GM21737 (cell line): Measurements from ENCODE around the gene NOXA1.
"Not testable (repeated sequence)": the region's sequence is repeated elsewhere in the genome, so short reads cannot be mapped to it uniquely, and the experiment has no call there.

Experiments
- ATAC-seq: cut with Tn5 transposase; IDR thresholded peaks from one replicate; pipeline ENCODE4 v1.9.1; 2021; ENCODE audit warnings: mild to moderate bottlenecking, moderate library complexity; ENCODE audit not compliant: unreplicated experiment

NOXA1 gene

GRCh38 chr9:137422604-137423513, at the start of gene NOXA1, which contains the start of gene EXD3:
Gene NOXA1, plus strand, starts transcription at chr9:137423393. Its CDS starts 137 bp downstream, at chr9:137423530.
Gene EXD3, minus strand, starts transcription at chr9:137423162. Its CDS starts 27,805 bp downstream, at chr9:137395357.
- peak; percentile 86 for ATAC-seq

GRCh38 chr9:137373611-137373980, 49.6 kb upstream of the NOXA1 start:
- no peak for ATAC-seq

- ATAC-seq = no peak
Observed at GRCh38 chr9:137374131-137374845, 48.9 kb upstream of the NOXA1 start.

GRCh38 chr9:137375321-137376058, 47.7 kb upstream of the NOXA1 start:
- no peak for ATAC-seq

- no peak for ATAC-seq
Observed at GRCh38 chr9:137376386-137376785, 46.8 kb upstream of the NOXA1 start.

- not testable (repeated sequence) for ATAC-seq
Observed at GRCh38 chr9:137378688-137379410, 44.3 kb upstream of the NOXA1 start.

- ATAC-seq = no peak
Observed at GRCh38 chr9:137379761-137380161, 43.4 kb upstream of the NOXA1 start.

GRCh38 chr9:137380171-137380570, 43.0 kb upstream of the NOXA1 start:
- no peak for ATAC-seq

GRCh38 chr9:137380606-137381005, 42.6 kb upstream of the NOXA1 start:
- no peak for ATAC-seq

GRCh38 chr9:137381501-137382443, 41.4 kb upstream of the NOXA1 start:
- ATAC-seq = no peak

- no peak for ATAC-seq
Observed at GRCh38 chr9:137382444-137383080, 40.6 kb upstream of the NOXA1 start.

GRCh38 chr9:137383081-137383783, 40.0 kb upstream of the NOXA1 start:
- ATAC-seq = no peak

GRCh38 chr9:137383784-137384756, 39.1 kb upstream of the NOXA1 start:
- ATAC-seq = no peak

GRCh38 chr9:137385061-137385655, 38.0 kb upstream of the NOXA1 start:
- ATAC-seq = no peak

GRCh38 chr9:137386507-137387113, 36.6 kb upstream of the NOXA1 start:
- not testable (repeated sequence) for ATAC-seq

GRCh38 chr9:137387114-137387890, 35.9 kb upstream of the NOXA1 start:
- ATAC-seq = no peak
